Cardiac muscle cell (in vitro differentiated cells and primary cell): ENCODE results near the gene RSL1D1. TPM values are rescaled to one million over a fixed set of nuclear protein-coding genes. Genes with fewer than 3 reads are reported as not detected.

ENCODE experiments used
- DNase-seq, 2 donors: peaks; one replicate each; pipeline versions ENCODE4 v3.0.0 to v3.0.0-alpha.2; 2010 to 2017; ENCODE audit warnings: low read depth in 1 of 2, low spot score in 1 of 2
- H3K27ac ChIP-seq: fragments of 200-600 bp; sonication (generic); 2 replicates; pipeline ENCODE4 v1.5.1; 2016
- H3K27me3 ChIP-seq: fragments of 200-600 bp; sonication (generic); 2 replicates; pipeline ENCODE4 v1.6.0; 2016; ENCODE audit warnings: control low read depth
- H3K36me3 ChIP-seq: fragments of 200-600 bp; sonication (generic); 2 replicates; pipeline ENCODE4 v1.5.1; 2016; ENCODE audit warnings: control low read depth
- H3K4me1 ChIP-seq: fragments of 200-600 bp; sonication (generic); 2 replicates; pipeline ENCODE4 v1.8.1; 2017; ENCODE audit warnings: low read depth, mild to moderate bottlenecking, mixed run types
- H3K4me3 ChIP-seq: fragments of 200-600 bp; sonication (generic); 2 replicates; pipeline ENCODE4 v1.5.1; 2016; ENCODE audit warnings: mild to moderate bottlenecking
- H3K9me3 ChIP-seq: fragments of 200-600 bp; sonication (generic); 2 replicates; pipeline ENCODE4 v1.5.1; 2017; ENCODE audit warnings: low read depth, mild to moderate bottlenecking, control low read depth
- CTCF ChIP-seq: IDR thresholded peaks from 2 replicates; pipeline ENCODE4 v1.5.1; 2012; ENCODE audit warnings: low read depth, mild to moderate bottlenecking, low read length
- polyA plus RNA-seq: library from polyadenylated mRNA; unstranded; fragments of >200 nt; fragmentation: Nextera tagmentation; extraction: Ambion mirVana; gene quantifications from 2 replicates; pipeline ENCODE4 v1.2.1, GENCODE V29; 2016
- total RNA-seq: library from RNA; depleted of rRNA; stranded (reverse); fragments of >200 nt; gene quantifications from 2 replicates; pipeline ENCODE4 v1.2.3, GENCODE V29; 2016

RSL1D1 gene
- total and polyA plus RNA-seq, 2 experiments from 2014 or later, result 144 to 153 TPM

- Histone ChIP-seq H3K36me3 (no peaks in the 10 kb centered on the region), H3K9me3 (no peaks in the 10 kb centered on the region), H3K27me3 (no peaks in the 10 kb centered on the region), H3K4me1 (no peaks in the 10 kb centered on the region), H3K4me3 (no peak overlapping the region), H3K27ac (no peak overlapping the region)
- no peak for DNase-seq
- no peak for TF ChIP-seq CTCF
Observed at GRCh38 chr16:11805556-11805955, 45.8 kb downstream of the RSL1D1 start.

GRCh38 chr16:11801481-11802021 lies 49.8 kb downstream of the RSL1D1 start:
- H3K4me3 ChIP-seq, result no peak overlapping the region
- DNase-seq, result no peak
- TF ChIP-seq CTCF, result no peak

GRCh38 chr16:11800382-11800718 lies 51.0 kb downstream of the RSL1D1 start:
- DNase-seq, result no peak
- H3K9me3 ChIP-seq, result no peaks in the 10 kb centered on the region
- H3K4me3 ChIP-seq, result no peak overlapping the region
- no peaks in the 10 kb centered on the region for H3K27me3 ChIP-seq
- H3K4me1 ChIP-seq, result peaks cover 13% of the 10 kb centered on the region
- no peak for TF ChIP-seq CTCF
- H3K27ac ChIP-seq, result peak overlapping the region; percentile 97
- no peaks in the 10 kb centered on the region for H3K36me3 ChIP-seq

More at GRCh38 chr16:11801481-11802021, 49.8 kb downstream of the RSL1D1 start:
- Histone ChIP-seq H3K27ac (peak overlapping the region; percentile 21), H3K27me3 (no peaks in the 10 kb centered on the region), H3K36me3 (no peaks in the 10 kb centered on the region), H3K9me3 (no peaks in the 10 kb centered on the region), H3K4me1 (peaks cover 13% of the 10 kb centered on the region)

- no peaks in the 10 kb centered on the region for H3K36me3 ChIP-seq
- peaks cover 18% of the 10 kb centered on the region for H3K4me1 ChIP-seq
- TF ChIP-seq CTCF, result no peak
- no peaks in the 10 kb centered on the region for H3K27me3 ChIP-seq
- peak overlapping the region; percentile 97 for H3K27ac ChIP-seq
- H3K4me3 ChIP-seq, result no peak overlapping the region
- DNase-seq, result no peak
- no peaks in the 10 kb centered on the region for H3K9me3 ChIP-seq
Observed at GRCh38 chr16:11799509-11800381, 51.6 kb downstream of the RSL1D1 start.

GRCh38 chr16:11799017-11799381 lies 52.3 kb downstream of the RSL1D1 start:
- TF ChIP-seq CTCF, result no peak
- Histone ChIP-seq H3K4me1 (peaks cover 25% of the 10 kb centered on the region), H3K27me3 (no peaks in the 10 kb centered on the region), H3K36me3 (no peaks in the 10 kb centered on the region), H3K4me3 (peak overlapping the region; percentile 68), H3K9me3 (no peaks in the 10 kb centered on the region), H3K27ac (peak overlapping the region; percentile 97)
- DNase-seq, result no peak
